Measurements from ENCODE around the gene TSPOAP1. TPM values are rescaled to one million over a fixed set of nuclear protein-coding genes. Genes with fewer than 3 reads are reported as not detected.

TSPOAP1 gene
- total and polyA plus RNA-seq, 2 of the 13 experiments (the other 11 are each of a cell fraction or from before 2014, with no cell fraction given): not detected

DNA sequence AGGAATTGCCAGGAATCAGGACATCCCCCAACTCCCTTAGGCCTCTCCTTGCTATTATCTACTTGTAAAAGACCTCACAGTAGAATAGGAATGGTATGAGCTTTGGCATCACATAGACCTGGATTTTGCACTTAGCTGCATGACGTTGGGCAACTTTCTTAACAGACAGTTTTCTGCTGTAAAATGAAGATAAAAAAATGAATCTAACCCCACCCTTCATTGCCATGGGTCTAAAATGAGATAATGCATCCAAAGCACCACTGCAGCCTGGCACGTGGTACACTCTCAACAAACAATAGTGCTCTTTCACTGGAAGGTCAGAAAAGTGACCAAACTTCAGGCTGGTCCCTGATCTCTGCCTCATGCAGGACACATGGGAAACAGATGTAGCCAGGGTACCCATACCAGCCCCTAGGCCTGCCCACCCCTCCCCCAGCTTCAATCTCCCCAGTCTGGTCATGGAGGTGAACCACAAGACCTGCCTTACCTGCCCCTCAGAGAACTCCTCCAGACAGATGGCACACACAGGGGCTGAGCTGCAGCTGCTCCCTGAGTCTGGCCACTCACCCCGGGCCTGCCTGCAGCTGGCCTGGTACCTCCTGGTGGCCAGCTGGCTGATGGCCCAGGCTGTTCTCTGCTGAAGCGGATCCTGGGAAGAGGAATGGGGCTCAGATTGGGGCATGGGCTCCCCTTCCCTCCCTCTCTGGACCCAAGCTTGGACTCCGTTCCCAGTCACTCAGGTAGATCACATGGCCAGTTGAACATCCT, 31.9 kb upstream of the TSPOAP1 start (continued):
- TF ChIP-seq, protein P1, sequence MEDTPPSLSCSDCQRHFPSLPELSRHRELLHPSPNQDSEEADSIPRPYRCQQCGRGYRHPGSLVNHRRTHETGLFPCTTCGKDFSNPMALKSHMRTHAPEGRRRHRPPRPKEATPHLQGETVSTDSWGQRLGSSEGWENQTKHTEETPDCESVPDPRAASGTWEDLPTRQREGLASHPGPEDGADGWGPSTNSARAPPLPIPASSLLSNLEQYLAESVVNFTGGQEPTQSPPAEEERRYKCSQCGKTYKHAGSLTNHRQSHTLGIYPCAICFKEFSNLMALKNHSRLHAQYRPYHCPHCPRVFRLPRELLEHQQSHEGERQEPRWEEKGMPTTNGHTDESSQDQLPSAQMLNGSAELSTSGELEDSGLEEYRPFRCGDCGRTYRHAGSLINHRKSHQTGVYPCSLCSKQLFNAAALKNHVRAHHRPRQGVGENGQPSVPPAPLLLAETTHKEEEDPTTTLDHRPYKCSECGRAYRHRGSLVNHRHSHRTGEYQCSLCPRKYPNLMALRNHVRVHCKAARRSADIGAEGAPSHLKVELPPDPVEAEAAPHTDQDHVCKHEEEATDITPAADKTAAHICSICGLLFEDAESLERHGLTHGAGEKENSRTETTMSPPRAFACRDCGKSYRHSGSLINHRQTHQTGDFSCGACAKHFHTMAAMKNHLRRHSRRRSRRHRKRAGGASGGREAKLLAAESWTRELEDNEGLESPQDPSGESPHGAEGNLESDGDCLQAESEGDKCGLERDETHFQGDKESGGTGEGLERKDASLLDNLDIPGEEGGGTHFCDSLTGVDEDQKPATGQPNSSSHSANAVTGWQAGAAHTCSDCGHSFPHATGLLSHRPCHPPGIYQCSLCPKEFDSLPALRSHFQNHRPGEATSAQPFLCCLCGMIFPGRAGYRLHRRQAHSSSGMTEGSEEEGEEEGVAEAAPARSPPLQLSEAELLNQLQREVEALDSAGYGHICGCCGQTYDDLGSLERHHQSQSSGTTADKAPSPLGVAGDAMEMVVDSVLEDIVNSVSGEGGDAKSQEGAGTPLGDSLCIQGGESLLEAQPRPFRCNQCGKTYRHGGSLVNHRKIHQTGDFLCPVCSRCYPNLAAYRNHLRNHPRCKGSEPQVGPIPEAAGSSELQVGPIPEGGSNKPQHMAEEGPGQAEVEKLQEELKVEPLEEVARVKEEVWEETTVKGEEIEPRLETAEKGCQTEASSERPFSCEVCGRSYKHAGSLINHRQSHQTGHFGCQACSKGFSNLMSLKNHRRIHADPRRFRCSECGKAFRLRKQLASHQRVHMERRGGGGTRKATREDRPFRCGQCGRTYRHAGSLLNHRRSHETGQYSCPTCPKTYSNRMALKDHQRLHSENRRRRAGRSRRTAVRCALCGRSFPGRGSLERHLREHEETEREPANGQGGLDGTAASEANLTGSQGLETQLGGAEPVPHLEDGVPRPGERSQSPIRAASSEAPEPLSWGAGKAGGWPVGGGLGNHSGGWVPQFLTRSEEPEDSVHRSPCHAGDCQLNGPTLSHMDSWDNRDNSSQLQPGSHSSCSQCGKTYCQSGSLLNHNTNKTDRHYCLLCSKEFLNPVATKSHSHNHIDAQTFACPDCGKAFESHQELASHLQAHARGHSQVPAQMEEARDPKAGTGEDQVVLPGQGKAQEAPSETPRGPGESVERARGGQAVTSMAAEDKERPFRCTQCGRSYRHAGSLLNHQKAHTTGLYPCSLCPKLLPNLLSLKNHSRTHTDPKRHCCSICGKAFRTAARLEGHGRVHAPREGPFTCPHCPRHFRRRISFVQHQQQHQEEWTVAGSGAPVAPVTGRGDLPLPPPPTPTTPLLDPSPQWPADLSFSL (CRISPR knock-in tag; IDR thresholded peaks at IDR 0.05): peak; percentile 45; the same call in 1 of the 2 replicates
- TF ChIP-seq NRL (CRISPR knock-in tag; IDR thresholded peaks at IDR 0.05; ENCODE audit: borderline replicate concordance) (0 out of 2 replicates have a peak, but pooled peaks have one; percentile 47), SMAD1 (CRISPR knock-in tag; IDR thresholded peaks at IDR 0.05; ENCODE audit: borderline replicate concordance, low read depth) (no peak), HNRNPH1 (optimal IDR thresholded peaks at IDR 0.05; ENCODE audit: low read depth, low read length) (peak; percentile 74), AGO2 (optimal IDR thresholded peaks at IDR 0.05; ENCODE audit: low read depth, low read length) (peak; percentile 96), ARNT (IDR thresholded peaks at IDR 0.05) (no peak), ZNF782 (CRISPR knock-in tag; IDR thresholded peaks at IDR 0.05; ENCODE audit: borderline replicate concordance) (no peak)

Data from HepG2 (cell line).